Hepatocyte (in vitro differentiated cells): ENCODE measurements around the gene PHAF1. TPM values are rescaled to one million over a fixed set of nuclear protein-coding genes. Genes with fewer than 3 reads are reported as not detected.

Experiments
- DNase-seq: peaks from one replicate; pipeline ENCODE4 v3.0.0-alpha.2; 2016; ENCODE audit warnings: low spot score
- H2AFZ ChIP-seq: fragments of 200-600 bp; sonication (generic); 2 replicates; pipeline ENCODE4 v1.6.0; 2016; ENCODE audit warnings: antibody characterized with exemption, mild to moderate bottlenecking
- H3K27ac ChIP-seq: fragments of 200-600 bp; sonication (generic); 2 replicates; pipeline ENCODE4 v1.5.1; 2016; ENCODE audit warnings: mild to moderate bottlenecking
- H3K27me3 ChIP-seq: fragments of 200-600 bp; sonication (generic); 2 replicates; pipeline ENCODE4 v1.6.1; 2016
- H3K36me3 ChIP-seq: fragments of 200-600 bp; sonication (generic); replicated peaks from 2 replicates; pipeline ENCODE4 v1.5.1; 2016; ENCODE audit warnings: low read depth; ENCODE audit not compliant: insufficient read depth
- H3K4me1 ChIP-seq: fragments of 200-600 bp; sonication (generic); 2 replicates; pipeline ENCODE4 v1.5.1; 2016; ENCODE audit warnings: mild to moderate bottlenecking, moderate library complexity; ENCODE audit not compliant: insufficient read depth
- H3K4me2 ChIP-seq: fragments of 200-600 bp; sonication (generic); 2 replicates; pipeline ENCODE4 v1.6.0; 2016
- H3K4me3 ChIP-seq: fragments of 200-600 bp; sonication (generic); 2 replicates; pipeline ENCODE4 v1.5.1; 2016; ENCODE audit warnings: mild to moderate bottlenecking
- H3K79me2 ChIP-seq: fragments of 200-600 bp; sonication (generic); 2 replicates; pipeline ENCODE4 v1.6.0; 2017; ENCODE audit warnings: mild to moderate bottlenecking
- H3K9me2 ChIP-seq: fragments of 200-600 bp; sonication (generic); replicated peaks from 2 replicates; pipeline ENCODE4 v1.6.0; 2017; ENCODE audit warnings: mild to moderate bottlenecking; ENCODE audit not compliant: insufficient read depth
- H3K9me3 ChIP-seq: fragments of 200-600 bp; sonication (generic); 2 replicates; pipeline ENCODE4 v1.5.1; 2016; ENCODE audit warnings: low read depth, mild to moderate bottlenecking
- H4K20me1 ChIP-seq: fragments of 200-600 bp; sonication (generic); 2 replicates; pipeline ENCODE4 v1.6.0; 2016; ENCODE audit warnings: mild to moderate bottlenecking; ENCODE audit not compliant: insufficient read depth, poor library complexity, severe bottlenecking
- CTCF ChIP-seq: fragments of 200-600 bp; sonication (generic); IDR thresholded peaks from 2 replicates; pipeline ENCODE4 v1.5.1; 2016; ENCODE audit warnings: antibody characterized with exemption, mild to moderate bottlenecking; ENCODE audit not compliant: poor library complexity
- EZH2 ChIP-seq: fragments of 200-600 bp; sonication (generic); IDR thresholded peaks from 2 replicates; pipeline ENCODE4 v1.6.1; 2016; ENCODE audit warnings: antibody characterized with exemption, mild to moderate bottlenecking, borderline replicate concordance
- EZH2phosphoT487 ChIP-seq: fragments of 200-600 bp; sonication (generic); IDR thresholded peaks from one replicate; pipeline ENCODE4 v1.6.1; 2018; ENCODE audit warnings: antibody characterized with exemption, mild to moderate bottlenecking, low read depth, moderate library complexity; ENCODE audit not compliant: unreplicated experiment, severe bottlenecking
- WGBS: methylation state at CpG from one replicate; pipeline ENCODE4 v1.1.6; 2016; ENCODE audit warnings: low lambda C conversion rate; ENCODE audit errors: missing lambda C conversion rate; 5-methylcytosine and 5-hydroxymethylcytosine counted together
- polyA plus RNA-seq: library from polyadenylated mRNA; unstranded; fragments of >200 nt; fragmentation: Nextera tagmentation; extraction: Ambion mirVana; gene quantifications from 2 replicates; pipeline ENCODE4 v1.2.1, GENCODE V29; 2016
- total RNA-seq: library from RNA; depleted of rRNA; stranded (reverse); fragments of >200 nt; gene quantifications from 2 replicates; pipeline ENCODE4 v1.2.3, GENCODE V29; 2014

PHAF1 gene
- total and polyA plus RNA-seq, 2 experiments from 2014 or later, result 18.7 to 20.2 TPM

DNA sequence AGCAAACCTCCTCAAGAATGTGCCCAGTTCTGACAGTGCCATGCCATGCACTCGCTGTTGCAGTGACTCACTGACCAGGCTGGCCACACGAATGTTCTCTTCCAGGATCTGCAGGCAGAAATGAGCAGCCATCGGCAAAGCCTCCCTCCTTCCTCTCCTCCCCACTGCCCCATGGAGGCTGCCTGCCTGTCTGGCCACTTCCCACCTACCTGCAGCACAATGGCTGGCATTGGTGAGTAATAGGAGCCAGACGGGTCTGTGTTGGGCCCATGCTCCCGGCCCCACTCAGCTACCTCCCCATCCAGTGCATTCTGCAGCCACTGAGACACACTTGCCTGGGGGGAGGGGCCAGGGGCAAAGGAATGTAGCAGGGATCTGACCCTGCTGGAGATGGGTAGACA lies 76.8 kb downstream of the PHAF1 start:
- Histone ChIP-seq H3K79me2 (peaks cover 12% of the 10 kb centered on the region), H2AFZ (no peak overlapping the region), H3K27ac (no peak overlapping the region), H3K4me1 (peaks cover 11% of the 10 kb centered on the region), H4K20me1 (no peaks in the 10 kb centered on the region), H3K4me2 (no peak overlapping the region), H3K9me3 (no peaks in the 10 kb centered on the region), H3K4me3 (no peak overlapping the region), H3K9me2 (no peaks in the 10 kb centered on the region), H3K27me3 (no peaks in the 10 kb centered on the region), H3K36me3 (no peaks in the 10 kb centered on the region)
- TF ChIP-seq CTCF (no peak), EZH2phosphoT487 (no peak), EZH2 (no peak)
- WGBS, result 33% methylated on average over 5 of the region's 5 CpGs
- DNase-seq, result no peak

- Histone ChIP-seq H3K27ac (no peak overlapping the region), H3K4me2 (no peak overlapping the region), H2AFZ (no peak overlapping the region), H3K4me3 (no peak overlapping the region), H3K79me2 (peaks cover 12% of the 10 kb centered on the region), H3K9me2 (no peaks in the 10 kb centered on the region), H3K4me1 (peaks cover 11% of the 10 kb centered on the region), H3K9me3 (no peaks in the 10 kb centered on the region), H3K27me3 (no peaks in the 10 kb centered on the region), H4K20me1 (no peaks in the 10 kb centered on the region), H3K36me3 (no peaks in the 10 kb centered on the region)
- 93% methylated on average over 26 of the region's 26 CpGs for WGBS
- DNase-seq, result no peak
- TF ChIP-seq EZH2 (no peak), CTCF (no peak), EZH2phosphoT487 (no peak)
These were observed 77.6 kb downstream of the PHAF1 start for GRCh38 chr16:67187175-67187890.

DNA sequence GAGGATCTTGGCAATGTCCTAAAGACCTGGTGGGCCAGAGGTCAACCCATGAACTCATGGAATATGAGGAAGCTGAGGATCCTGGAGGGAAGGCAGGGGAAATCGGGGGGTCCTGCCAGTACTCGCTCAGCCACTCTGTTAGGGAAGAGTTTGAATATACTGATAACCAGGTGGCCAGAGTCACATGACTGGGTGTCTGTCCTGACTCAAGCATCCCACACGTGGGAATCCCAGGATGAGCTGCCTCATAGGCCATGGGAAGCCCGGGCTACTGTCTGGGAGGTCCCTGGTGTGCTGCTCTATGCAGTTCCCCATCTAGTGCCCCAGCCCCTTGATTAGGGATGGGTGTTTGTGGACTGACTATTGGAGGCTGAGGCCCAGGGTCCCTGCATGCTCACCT lies 78.6 kb downstream of the PHAF1 start:
- Histone ChIP-seq H3K36me3 (no peaks in the 10 kb centered on the region), H3K27me3 (no peaks in the 10 kb centered on the region), H4K20me1 (no peaks in the 10 kb centered on the region), H3K27ac (no peak overlapping the region), H3K4me3 (no peak overlapping the region), H3K9me2 (no peaks in the 10 kb centered on the region), H2AFZ (no peak overlapping the region), H3K9me3 (no peaks in the 10 kb centered on the region), H3K4me1 (peaks cover 13% of the 10 kb centered on the region), H3K4me2 (no peak overlapping the region), H3K79me2 (peaks cover 13% of the 10 kb centered on the region)
- 71% methylated on average over 4 of the region's 4 CpGs for WGBS
- no peak for DNase-seq
- TF ChIP-seq EZH2 (no peak), CTCF (no peak)
